ENCODE results near the gene PLXNA3.
A peak's percentile ranks its signal among the peaks of the same experiment; 100 is the strongest.

The PLXNA3 gene

DNA sequence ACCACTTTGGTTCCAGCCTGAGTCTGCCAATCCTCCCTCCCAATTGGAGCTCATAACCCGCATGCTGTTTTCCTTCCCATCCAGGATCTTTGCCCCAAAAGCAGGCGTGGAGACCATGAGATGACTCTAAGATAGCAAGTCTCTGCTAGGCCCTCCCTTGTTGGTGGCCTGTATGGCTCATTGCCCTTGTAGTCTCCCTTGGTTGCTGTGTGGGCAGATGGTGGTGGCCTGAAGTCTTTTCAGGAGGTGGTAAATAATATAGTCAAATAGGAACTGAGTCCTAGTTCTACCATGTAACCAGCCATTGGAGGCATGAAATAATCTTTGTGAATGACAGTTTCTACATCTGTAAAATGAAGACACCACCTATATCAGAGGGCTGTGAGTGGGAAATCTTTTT is 28.4 kb upstream of the PLXNA3 start:
- peak overlapping the region; percentile 60 for H3K4me3 ChIP-seq (ENCODE audit: low read depth, low read length)
- in situ Hi-C loops (cut with HindIII; ENCODE audit: low sequenced_read_pairs) = no loop called here
- no peak for DNase-seq (ENCODE audit: low read depth)
- TF ChIP-seq, protein P1, sequence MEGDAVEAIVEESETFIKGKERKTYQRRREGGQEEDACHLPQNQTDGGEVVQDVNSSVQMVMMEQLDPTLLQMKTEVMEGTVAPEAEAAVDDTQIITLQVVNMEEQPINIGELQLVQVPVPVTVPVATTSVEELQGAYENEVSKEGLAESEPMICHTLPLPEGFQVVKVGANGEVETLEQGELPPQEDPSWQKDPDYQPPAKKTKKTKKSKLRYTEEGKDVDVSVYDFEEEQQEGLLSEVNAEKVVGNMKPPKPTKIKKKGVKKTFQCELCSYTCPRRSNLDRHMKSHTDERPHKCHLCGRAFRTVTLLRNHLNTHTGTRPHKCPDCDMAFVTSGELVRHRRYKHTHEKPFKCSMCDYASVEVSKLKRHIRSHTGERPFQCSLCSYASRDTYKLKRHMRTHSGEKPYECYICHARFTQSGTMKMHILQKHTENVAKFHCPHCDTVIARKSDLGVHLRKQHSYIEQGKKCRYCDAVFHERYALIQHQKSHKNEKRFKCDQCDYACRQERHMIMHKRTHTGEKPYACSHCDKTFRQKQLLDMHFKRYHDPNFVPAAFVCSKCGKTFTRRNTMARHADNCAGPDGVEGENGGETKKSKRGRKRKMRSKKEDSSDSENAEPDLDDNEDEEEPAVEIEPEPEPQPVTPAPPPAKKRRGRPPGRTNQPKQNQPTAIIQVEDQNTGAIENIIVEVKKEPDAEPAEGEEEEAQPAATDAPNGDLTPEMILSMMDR (IDR thresholded peaks at IDR 0.05; ENCODE audit: low read depth, low read length, missing control alignments) = no peak

DNA sequence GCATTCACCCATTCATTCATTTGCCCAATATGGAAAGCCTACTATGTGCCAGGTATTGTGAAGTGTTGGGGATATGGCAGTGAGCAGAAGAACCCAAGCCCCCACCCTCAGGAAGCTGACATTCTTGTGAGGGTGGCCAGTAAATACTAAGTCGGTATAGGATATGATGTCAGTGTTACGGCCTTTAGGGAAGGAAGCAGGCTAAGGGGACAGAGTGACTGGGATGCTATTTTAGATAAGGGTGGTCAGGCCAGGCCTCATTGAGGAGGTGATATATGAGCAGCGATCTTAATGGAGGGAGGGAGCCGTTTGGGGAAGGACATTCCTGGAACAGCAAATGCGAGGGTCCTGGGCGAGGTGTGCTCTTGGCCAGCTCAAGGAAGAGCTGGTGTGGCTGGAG is 27.6 kb upstream of the PLXNA3 start:
- H3K4me3 ChIP-seq (ENCODE audit: low read depth, low read length) = no peak overlapping the region
- DNase-seq (ENCODE audit: low read depth) = no peak
- TF ChIP-seq, protein P1 (IDR thresholded peaks at IDR 0.05; ENCODE audit: low read depth, low read length, missing control alignments) = no peak
- in situ Hi-C loops (cut with HindIII; ENCODE audit: low sequenced_read_pairs) = no loop called here

DNA sequence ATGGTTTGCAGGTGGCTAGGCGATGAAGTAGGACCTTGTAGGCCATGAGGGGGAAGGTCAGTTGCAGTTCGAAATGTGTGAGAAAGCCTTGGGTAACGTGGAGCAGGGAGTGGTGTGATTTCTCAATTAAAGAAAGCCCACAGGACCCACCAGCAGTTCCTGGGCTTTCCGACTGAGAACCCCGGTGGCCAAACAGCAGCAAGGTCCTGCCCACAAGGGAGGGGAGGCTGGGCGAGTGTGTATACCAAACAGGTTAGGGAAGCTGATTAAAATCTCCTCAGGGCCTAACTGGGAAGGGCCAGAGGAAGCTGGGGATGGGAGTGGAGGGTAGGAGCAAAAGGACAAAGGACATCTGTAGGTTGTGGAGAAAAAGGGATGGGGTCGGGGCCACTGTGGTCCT is 27.2 kb upstream of the PLXNA3 start:
- TF ChIP-seq, protein P1 (IDR thresholded peaks at IDR 0.05; ENCODE audit: low read depth, low read length, missing control alignments) = no peak
- no peak overlapping the region for H3K4me3 ChIP-seq (ENCODE audit: low read depth, low read length)
- in situ Hi-C loops (cut with HindIII; ENCODE audit: low sequenced_read_pairs) = no loop called here
- no peak for DNase-seq (ENCODE audit: low read depth)

DNA sequence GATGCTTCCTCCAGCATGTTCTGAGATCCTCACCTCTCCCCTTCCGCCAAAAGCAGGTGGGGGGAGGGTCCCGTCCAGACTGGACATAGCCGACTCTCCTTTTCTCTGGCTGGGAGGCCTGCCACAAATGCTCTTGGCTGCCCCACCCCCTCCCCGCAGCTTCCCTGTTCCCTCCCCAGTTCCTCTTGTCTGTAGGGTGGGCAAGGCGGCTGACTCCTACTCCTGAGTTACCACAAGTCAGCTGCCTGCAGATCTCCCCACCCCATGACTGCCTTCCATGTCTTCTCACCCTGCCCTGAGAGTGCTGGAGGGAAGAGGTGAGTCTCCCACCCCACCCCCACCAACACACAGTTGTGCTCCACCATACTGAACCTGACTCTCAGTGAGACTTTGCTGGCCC is 26.7 kb upstream of the PLXNA3 start:
- DNase-seq (ENCODE audit: low read depth) = no peak
- in situ Hi-C loops (cut with HindIII; ENCODE audit: low sequenced_read_pairs) = no loop called here
- H3K4me3 ChIP-seq (ENCODE audit: low read depth, low read length) = no peak overlapping the region
- TF ChIP-seq, protein P1 (IDR thresholded peaks at IDR 0.05; ENCODE audit: low read depth, low read length, missing control alignments) = no peak

DNA sequence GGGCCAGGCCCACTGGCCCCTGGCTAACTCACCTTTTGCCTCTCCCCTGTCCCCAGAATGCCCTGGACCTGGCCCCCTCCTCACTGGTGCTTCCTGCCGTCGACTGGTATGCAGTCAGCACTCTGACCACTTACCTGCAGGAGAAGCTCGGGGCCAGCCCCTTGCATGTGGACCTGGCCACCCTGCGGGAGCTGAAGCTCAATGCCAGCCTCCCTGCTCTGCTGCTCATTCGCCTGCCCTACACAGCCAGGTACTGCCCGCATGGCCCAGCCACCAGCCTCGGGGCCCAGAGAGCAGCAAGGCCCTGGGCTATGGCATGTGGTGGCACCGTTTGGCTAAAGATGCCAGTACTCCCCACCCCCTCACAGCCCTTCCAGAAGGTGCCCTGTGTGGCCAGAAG is 25.9 kb upstream of the PLXNA3 start:
- no peak for DNase-seq (ENCODE audit: low read depth)
- TF ChIP-seq, protein P1 (IDR thresholded peaks at IDR 0.05; ENCODE audit: low read depth, low read length, missing control alignments) = no peak
- H3K4me3 ChIP-seq (ENCODE audit: low read depth, low read length) = no peak overlapping the region
- in situ Hi-C loops (cut with HindIII; ENCODE audit: low sequenced_read_pairs) = no loop called here

DNA sequence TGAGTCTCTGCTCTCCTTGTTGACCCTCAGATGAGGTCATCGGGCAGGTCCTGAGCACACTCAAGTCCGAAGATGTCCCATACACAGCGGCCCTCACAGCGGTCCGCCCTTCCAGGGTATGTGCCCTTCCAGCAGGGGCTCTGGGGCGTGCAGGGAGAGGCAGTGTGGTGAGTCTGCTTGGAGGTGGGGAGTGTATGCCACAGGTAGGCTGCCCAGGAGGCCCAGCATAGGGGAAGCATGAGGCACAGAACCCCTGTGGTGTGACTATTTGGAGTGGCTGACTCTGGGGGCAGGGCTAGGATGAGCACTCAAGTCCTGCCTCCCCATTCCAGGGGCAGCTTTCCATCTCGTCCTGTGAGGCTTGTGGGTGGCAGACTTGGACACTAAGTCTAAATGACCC is 24.5 kb upstream of the PLXNA3 start:
- DNase-seq (ENCODE audit: low read depth) = no peak
- TF ChIP-seq, protein P1 (IDR thresholded peaks at IDR 0.05; ENCODE audit: low read depth, low read length, missing control alignments) = no peak
- in situ Hi-C loops (cut with HindIII; ENCODE audit: low sequenced_read_pairs) = no loop called here
- no peak overlapping the region for H3K4me3 ChIP-seq (ENCODE audit: low read depth, low read length)
